ENCODE data around the gene HELQ.

HELQ gene

DNA sequence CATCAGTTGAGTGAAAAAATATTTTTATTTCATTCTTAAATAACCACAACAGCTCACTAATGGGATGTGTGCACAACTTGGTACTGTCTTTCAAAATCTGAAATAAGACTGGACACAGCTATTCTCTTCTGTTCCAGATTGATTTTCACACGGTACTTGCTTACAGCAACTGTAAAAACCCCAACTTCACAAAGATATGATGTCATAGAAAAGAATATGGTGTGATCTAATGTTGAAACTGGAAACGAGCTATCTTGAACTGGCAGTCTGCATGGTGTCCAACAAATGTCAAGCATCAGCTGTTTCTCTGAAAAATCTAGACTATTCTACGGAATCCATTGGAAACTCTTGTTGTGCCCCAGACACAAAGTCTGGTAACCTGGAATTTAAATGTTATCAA is 14.7 kb downstream of the HELQ start:
- TF ChIP-seq, protein P1, sequence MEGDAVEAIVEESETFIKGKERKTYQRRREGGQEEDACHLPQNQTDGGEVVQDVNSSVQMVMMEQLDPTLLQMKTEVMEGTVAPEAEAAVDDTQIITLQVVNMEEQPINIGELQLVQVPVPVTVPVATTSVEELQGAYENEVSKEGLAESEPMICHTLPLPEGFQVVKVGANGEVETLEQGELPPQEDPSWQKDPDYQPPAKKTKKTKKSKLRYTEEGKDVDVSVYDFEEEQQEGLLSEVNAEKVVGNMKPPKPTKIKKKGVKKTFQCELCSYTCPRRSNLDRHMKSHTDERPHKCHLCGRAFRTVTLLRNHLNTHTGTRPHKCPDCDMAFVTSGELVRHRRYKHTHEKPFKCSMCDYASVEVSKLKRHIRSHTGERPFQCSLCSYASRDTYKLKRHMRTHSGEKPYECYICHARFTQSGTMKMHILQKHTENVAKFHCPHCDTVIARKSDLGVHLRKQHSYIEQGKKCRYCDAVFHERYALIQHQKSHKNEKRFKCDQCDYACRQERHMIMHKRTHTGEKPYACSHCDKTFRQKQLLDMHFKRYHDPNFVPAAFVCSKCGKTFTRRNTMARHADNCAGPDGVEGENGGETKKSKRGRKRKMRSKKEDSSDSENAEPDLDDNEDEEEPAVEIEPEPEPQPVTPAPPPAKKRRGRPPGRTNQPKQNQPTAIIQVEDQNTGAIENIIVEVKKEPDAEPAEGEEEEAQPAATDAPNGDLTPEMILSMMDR (IDR thresholded peaks at IDR 0.05; ENCODE audit: low read depth, low read length) = no peak
- no peaks in the 10 kb centered on the region for H3K27me3 ChIP-seq
- no peak overlapping the region for H3K4me3 ChIP-seq (ENCODE audit: low read depth, low read length)
- no peaks in the 10 kb centered on the region for H3K4me1 ChIP-seq
- H3K36me3 ChIP-seq = no peaks in the 10 kb centered on the region; the same call in none of the 2 replicates
- DNase-seq = no peak
- H3K9me3 ChIP-seq = no peaks in the 10 kb centered on the region

DNA sequence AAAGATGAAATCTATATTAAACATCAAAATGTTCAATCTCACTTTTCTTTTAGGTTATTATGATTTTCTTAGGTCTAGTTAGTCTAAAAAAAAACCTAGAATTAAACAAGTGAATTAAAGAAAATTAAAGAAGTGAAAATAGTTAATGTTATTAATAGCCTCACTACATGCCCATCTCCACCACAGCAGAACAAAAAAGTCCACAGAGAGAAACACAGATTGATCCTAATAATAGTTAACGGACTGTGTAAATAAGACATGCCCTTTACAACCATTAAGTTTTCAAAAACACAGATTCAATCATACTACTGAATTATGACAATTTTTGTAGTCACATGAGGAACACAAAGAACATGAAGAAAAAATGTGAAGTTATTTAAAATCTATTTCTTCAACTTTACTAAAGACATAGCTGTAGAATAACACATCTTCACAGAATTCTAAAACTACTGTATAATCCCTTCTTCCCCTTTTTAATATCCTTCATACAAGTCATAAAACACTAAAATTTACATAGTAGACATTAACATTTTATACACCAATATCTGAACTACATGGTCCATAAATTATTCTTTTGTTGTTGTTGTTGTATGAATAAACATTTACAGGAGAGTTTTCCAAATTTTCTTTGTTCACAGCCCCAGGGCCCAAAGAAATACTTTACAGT is 15.3 kb downstream of the HELQ start:
- H3K27me3 ChIP-seq = no peaks in the 10 kb centered on the region
- TF ChIP-seq, protein P1 (IDR thresholded peaks at IDR 0.05; ENCODE audit: low read depth, low read length) = no peak
- H3K4me3 ChIP-seq (ENCODE audit: low read depth, low read length) = no peak overlapping the region
- H3K4me1 ChIP-seq = no peaks in the 10 kb centered on the region
- DNase-seq = no peak
- no peaks in the 10 kb centered on the region; the same call in 1 of the 2 replicates for H3K36me3 ChIP-seq
- H3K9me3 ChIP-seq = no peaks in the 10 kb centered on the region

DNA sequence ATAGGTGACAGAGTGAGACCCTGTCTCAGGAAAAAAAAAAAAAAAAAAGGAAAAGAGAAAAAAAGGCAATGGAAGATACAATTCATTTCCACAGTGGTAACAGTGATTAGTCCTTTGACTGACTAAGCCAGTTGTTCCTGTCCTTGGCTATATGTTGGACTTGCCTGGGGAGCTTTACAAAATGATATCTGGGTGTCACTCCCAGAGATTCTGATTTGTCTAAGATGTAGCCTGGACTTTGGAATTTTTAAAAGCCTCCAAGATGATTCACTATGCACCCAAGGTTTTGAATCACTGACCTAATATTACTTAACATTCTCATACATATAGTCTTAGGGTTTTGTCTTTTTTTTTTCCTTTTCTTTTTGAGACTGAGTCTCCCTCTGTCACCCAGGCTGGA is 16.9 kb downstream of the HELQ start:
- TF ChIP-seq, protein P1 (IDR thresholded peaks at IDR 0.05; ENCODE audit: low read depth, low read length) = no peak
- Histone ChIP-seq H3K36me3 (peaks cover 4% of the 10 kb centered on the region), H3K9me3 (no peaks in the 10 kb centered on the region), H3K27me3 (no peaks in the 10 kb centered on the region), H3K4me3 (ENCODE audit: low read depth, low read length) (no peak overlapping the region), H3K4me1 (no peaks in the 10 kb centered on the region)
- DNase-seq = no peak

DNA sequence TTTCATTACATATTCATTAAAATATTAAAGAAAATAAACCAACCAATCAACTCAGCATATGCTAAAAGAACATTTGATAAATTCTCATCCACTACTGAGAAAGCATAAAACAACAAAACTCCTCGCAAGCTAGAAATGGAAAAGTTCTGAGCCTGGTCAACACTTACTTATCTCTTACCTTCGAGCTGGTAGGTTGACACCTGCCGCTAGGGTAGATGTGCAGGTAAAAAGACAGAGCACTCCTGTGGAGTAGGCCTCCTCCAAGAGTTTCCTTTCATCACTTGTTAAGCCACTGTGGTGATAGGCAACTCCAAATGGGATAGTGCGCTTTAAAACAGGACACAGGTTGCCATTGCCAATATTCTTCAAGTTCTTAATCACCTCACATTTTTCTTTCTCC is 18.9 kb downstream of the HELQ start:
- peaks cover 4% of the 10 kb centered on the region for H3K36me3 ChIP-seq
- no peaks in the 10 kb centered on the region for H3K27me3 ChIP-seq
- H3K9me3 ChIP-seq = no peaks in the 10 kb centered on the region
- no peak for DNase-seq
- no peaks in the 10 kb centered on the region for H3K4me1 ChIP-seq
- TF ChIP-seq, protein P1 (IDR thresholded peaks at IDR 0.05; ENCODE audit: low read depth, low read length) = no peak
- no peak overlapping the region for H3K4me3 ChIP-seq (ENCODE audit: low read depth, low read length)

DNA sequence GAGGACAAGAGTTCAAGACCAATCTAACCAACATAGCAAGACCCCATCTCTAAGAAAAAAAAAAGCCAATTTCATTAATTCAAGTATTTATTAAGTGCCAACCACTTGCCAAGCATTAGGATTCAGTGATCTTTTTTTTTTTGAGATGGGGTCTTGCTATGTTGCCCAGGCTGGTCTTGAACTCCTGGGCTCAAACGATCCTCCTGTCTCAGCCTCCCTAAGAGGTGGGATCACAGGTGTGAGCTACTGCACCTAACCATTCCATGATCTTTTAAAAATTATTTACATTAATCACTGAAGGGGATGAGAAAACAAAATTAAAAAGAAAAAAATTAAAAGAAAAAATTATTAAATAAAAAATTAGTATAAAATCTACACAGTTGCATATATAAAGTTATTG is 24.4 kb downstream of the HELQ start:
- no peaks in the 10 kb centered on the region for H3K9me3 ChIP-seq
- DNase-seq = no peak
- no peaks in the 10 kb centered on the region for H3K27me3 ChIP-seq
- peaks cover 9% of the 10 kb centered on the region for H3K36me3 ChIP-seq
- TF ChIP-seq, protein P1 (IDR thresholded peaks at IDR 0.05; ENCODE audit: low read depth, low read length) = no peak
- no peaks in the 10 kb centered on the region for H3K4me1 ChIP-seq
- H3K4me3 ChIP-seq (ENCODE audit: low read depth, low read length) = no peak overlapping the region

DNA sequence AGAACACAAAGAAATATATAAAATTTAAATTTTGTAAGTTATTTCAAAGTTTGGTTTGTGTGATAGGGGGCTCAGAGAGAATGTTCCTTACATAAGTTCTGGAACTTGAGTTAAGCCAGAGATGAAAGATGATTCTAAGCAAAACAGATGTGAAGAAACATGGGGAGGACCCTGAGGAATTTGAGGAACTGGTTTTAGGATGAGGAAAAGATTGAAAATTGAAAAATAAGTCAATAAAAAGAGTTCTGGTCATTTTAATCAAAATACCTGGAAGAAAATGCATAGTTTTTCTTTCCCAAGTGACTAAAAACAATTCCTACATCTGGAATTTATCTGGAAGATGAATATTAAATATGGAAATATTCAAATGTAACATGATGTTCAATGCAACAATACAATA is 37.4 kb downstream of the HELQ start:
- Histone ChIP-seq H3K36me3 (peaks cover 15% of the 10 kb centered on the region), H3K4me1 (no peaks in the 10 kb centered on the region), H3K9me3 (no peaks in the 10 kb centered on the region), H3K27me3 (no peaks in the 10 kb centered on the region), H3K4me3 (ENCODE audit: low read depth, low read length) (no peak overlapping the region)
- TF ChIP-seq, protein P1 (IDR thresholded peaks at IDR 0.05; ENCODE audit: low read depth, low read length) = no peak
- DNase-seq = no peak
